HG03097 (cell line): ENCODE data around the gene BCAR3.
"Not testable (repeated sequence)": the region's sequence is repeated elsewhere in the genome, so short reads cannot be mapped to it uniquely, and the experiment has no call there.

Experiments
- ATAC-seq: cut with Tn5 transposase; IDR thresholded peaks from one replicate; pipeline ENCODE4 v1.9.1; 2021; ENCODE audit not compliant: unreplicated experiment, low FRiP score

The BCAR3 gene

GRCh38 chr1:93559695-93560094 is 121.9 kb downstream of the BCAR3 start:
- no peak for ATAC-seq

- no peak for ATAC-seq
These were observed 122.6 kb downstream of the BCAR3 start for GRCh38 chr1:93559045-93559444.

- ATAC-seq = no peak
These were observed 125.3 kb downstream of the BCAR3 start for GRCh38 chr1:93556291-93556690.

GRCh38 chr1:93554883-93555872 is 126.5 kb downstream of the BCAR3 start:
- no peak for ATAC-seq

- ATAC-seq = not testable (repeated sequence)
These were observed 127.6 kb downstream of the BCAR3 start for GRCh38 chr1:93553886-93554490.

- no peak for ATAC-seq
These were observed 128.7 kb downstream of the BCAR3 start for GRCh38 chr1:93552741-93553455.

- no peak for ATAC-seq
These were observed 131.8 kb downstream of the BCAR3 start for GRCh38 chr1:93549811-93550210.

- ATAC-seq = no peak
These were observed 132.5 kb downstream of the BCAR3 start for GRCh38 chr1:93549131-93549530.

- ATAC-seq = no peak
These were observed 135.3 kb downstream of the BCAR3 start for GRCh38 chr1:93546162-93546863.

GRCh38 chr1:93542398-93542797 is 139.2 kb downstream of the BCAR3 start:
- ATAC-seq = no peak

- no peak for ATAC-seq
These were observed 140.6 kb downstream of the BCAR3 start for GRCh38 chr1:93541045-93541444.

GRCh38 chr1:93537924-93538323 is 143.7 kb downstream of the BCAR3 start:
- ATAC-seq = no peak

- no peak for ATAC-seq
These were observed 144.2 kb downstream of the BCAR3 start for GRCh38 chr1:93537396-93537795.

- no peak for ATAC-seq
These were observed 148.0 kb downstream of the BCAR3 start for GRCh38 chr1:93533677-93534076.

- no peak for ATAC-seq
These were observed 148.8 kb downstream of the BCAR3 start for GRCh38 chr1:93532780-93533378.

- no peak for ATAC-seq
These were observed 150.4 kb downstream of the BCAR3 start for GRCh38 chr1:93531193-93531592.

- ATAC-seq = no peak
These were observed 153.2 kb downstream of the BCAR3 start for GRCh38 chr1:93528412-93528811.

GRCh38 chr1:93526431-93526830 is 155.2 kb downstream of the BCAR3 start:
- ATAC-seq = no peak

- ATAC-seq = no peak
These were observed 156.2 kb downstream of the BCAR3 start for GRCh38 chr1:93525431-93525830.

- ATAC-seq = no peak
These were observed 158.9 kb downstream of the BCAR3 start for GRCh38 chr1:93522721-93523120.
